Fibroblast of lung (primary cell): ENCODE measurements around the gene ZNF528.

Experiments used
- EZH2 ChIP-seq: IDR thresholded peaks from 2 replicates; pipeline ENCODE4 v1.5.1; 2012; ENCODE audit warnings: low read length, control low read depth, mild to moderate bottlenecking; ENCODE audit errors: missing control alignments
- TF ChIP-seq, protein P1 (sequence below), 2 donors: IDR thresholded peaks in 1 of 2; conservative IDR thresholded peaks in 1 of 2; 1 replicate in 1 of 2; 2 replicates in 1 of 2; pipeline ENCODE4 v1.5.1; 2011 to 2012; ENCODE audit warnings: low read length in 2 of 2, control low read depth in 1 of 2, inconsistent platforms in 1 of 2, low read depth in 1 of 2, mild to moderate bottlenecking in 1 of 2

GRCh38 chr19:52351512-52351911 is 46.1 kb upstream of the ZNF528 start:
- TF ChIP-seq, protein P1, sequence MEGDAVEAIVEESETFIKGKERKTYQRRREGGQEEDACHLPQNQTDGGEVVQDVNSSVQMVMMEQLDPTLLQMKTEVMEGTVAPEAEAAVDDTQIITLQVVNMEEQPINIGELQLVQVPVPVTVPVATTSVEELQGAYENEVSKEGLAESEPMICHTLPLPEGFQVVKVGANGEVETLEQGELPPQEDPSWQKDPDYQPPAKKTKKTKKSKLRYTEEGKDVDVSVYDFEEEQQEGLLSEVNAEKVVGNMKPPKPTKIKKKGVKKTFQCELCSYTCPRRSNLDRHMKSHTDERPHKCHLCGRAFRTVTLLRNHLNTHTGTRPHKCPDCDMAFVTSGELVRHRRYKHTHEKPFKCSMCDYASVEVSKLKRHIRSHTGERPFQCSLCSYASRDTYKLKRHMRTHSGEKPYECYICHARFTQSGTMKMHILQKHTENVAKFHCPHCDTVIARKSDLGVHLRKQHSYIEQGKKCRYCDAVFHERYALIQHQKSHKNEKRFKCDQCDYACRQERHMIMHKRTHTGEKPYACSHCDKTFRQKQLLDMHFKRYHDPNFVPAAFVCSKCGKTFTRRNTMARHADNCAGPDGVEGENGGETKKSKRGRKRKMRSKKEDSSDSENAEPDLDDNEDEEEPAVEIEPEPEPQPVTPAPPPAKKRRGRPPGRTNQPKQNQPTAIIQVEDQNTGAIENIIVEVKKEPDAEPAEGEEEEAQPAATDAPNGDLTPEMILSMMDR (conservative IDR thresholded peaks at IDR 0.05 in 1 of 2, IDR thresholded peaks at IDR 0.05 in 1 of 2; ENCODE audit: low read depth in 1 of 2, low read length in 2 of 2): no peak
- TF ChIP-seq EZH2: no peak
